ENCODE results near the gene CDCA5.

Gene CDCA5, protein sequence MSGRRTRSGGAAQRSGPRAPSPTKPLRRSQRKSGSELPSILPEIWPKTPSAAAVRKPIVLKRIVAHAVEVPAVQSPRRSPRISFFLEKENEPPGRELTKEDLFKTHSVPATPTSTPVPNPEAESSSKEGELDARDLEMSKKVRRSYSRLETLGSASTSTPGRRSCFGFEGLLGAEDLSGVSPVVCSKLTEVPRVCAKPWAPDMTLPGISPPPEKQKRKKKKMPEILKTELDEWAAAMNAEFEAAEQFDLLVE

DNA sequence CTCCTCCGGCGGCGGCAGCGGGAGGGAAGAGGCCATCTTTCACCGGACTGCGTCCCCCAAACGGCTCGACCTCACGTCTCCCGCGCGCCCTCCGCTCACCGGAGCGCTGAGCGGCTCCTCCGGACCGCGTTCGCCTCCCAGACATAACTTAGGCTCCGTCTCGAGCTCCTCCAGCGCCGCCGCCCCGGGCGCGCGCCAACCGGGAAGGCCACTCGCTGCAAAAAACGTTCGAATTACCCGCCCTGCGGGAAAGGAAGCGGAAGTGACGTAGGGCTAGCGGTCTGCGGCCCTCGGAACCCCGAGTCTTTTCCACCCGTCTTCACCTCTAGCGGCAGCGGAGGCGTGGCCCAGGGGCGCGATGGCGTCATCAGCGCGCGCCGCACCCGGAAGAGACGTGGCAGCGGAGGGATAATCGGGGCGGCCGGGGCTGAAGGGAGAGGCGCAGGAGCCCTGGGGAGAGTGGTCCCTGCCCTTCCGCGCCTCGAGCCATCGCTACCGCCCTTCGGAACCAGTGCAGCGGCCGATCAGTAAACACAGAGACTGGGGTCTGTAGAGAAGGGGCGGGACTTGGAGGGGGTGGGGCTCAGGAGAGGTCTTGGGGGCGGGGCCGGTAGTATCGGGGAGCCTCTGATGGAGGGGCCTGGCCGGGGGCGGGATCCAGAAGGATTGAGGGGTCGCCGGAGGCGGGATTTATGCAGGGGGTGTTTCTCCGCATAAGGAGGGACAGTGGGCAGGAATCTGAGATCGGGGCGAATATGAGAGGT is at the start of gene CDCA5, which contains the start of gene ZFPL1:
Gene CDCA5 (minus strand): TSS at position 207 of the 764 bp plus-strand sequence. CDS start 62 bp downstream, at position 145.
Gene ZFPL1 (plus strand): TSS at position 389 of the 764 bp plus-strand sequence. CDS start 477 bp downstream, outside the sequence.
- Histone ChIP-seq H3K27me3 (ENCODE audit: insufficient read depth, low read length, poor library complexity, severe bottlenecking) (no peaks in the 10 kb centered on the region), H3F3A (ENCODE audit: low read depth) (no peaks in the 10 kb centered on the region), H3K9me2 (replicated peaks; ENCODE audit: low read depth, low read length) (no peaks in the 10 kb centered on the region), H3K4me2 (ENCODE audit: low read depth, low read length, poor library complexity, severe bottlenecking) (peak within 1 kb of the TSS; percentile 95), H3K79me2 (ENCODE audit: insufficient read depth, low read length) (peaks cover 66% of the 10 kb centered on the region), H3K4me1 (ENCODE audit: insufficient read depth, low read length, poor library complexity, severe bottlenecking) (peaks cover 30% of the 10 kb centered on the region), H3K4me3 (ENCODE audit: low read length, poor library complexity, severe bottlenecking) (peak within 1 kb of the TSS; percentile 82), H2AFZ (ENCODE audit: low read length) (peak within 1 kb of the TSS; percentile 68), H4K20me1 (ENCODE audit: insufficient read depth, low read length, poor library complexity, severe bottlenecking) (peaks cover 14% of the 10 kb centered on the region), H3K9me3 (ENCODE audit: insufficient read depth, low read depth, low read length) (no peaks in the 10 kb centered on the region), H3K9ac (ENCODE audit: low read depth, low read length, poor library complexity, severe bottlenecking) (peak within 1 kb of the TSS; percentile 87), H3K36me3 (ENCODE audit: insufficient read depth, low read length) (peaks cover 12% of the 10 kb centered on the region; the same call in 1 of the 2 replicates)
- no peak for TF ChIP-seq CTCF (conservative IDR thresholded peaks at IDR 0.05; ENCODE audit: low read length)
- TF ChIP-seq EZH2phosphoT487 (IDR thresholded peaks at IDR 0.05; ENCODE audit: borderline replicate concordance): no peak

DNA sequence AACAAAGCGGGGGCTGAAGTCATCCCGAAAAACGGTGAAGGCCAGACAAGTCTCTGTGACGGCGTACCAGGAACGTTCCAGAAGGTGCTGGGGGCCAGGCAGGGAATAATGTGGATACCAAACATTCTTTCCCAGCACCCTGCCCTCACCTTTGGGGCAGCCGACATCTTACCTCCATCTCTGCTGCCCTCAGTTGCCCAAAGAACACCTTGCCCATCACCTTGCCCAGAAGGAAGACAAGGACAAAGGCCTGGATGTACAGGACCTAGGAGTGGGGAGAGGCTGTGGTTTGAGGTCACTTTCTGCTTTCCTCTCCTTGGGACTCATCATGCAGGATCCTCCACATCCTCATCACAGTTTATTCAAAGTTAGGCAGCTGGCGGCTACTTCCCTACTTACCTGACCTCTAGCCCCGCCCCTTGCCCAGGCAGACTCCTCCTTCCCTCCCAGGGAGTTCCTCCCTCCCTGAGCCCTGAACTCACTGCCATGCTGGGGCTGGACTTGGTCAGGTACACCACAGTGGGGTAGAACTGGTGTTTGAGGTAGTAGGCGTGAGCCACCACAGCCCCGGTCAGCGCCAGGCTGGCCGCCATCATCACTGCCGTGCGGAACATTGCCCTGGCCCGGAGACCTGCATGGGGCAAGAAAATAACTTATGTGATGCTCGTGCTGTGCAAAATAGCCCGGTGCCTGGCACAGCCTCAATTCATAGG is 49.3 kb upstream of the CDCA5 start:
- H3K79me2 ChIP-seq (ENCODE audit: insufficient read depth, low read length): peaks cover 26% of the 10 kb centered on the region
- no peaks in the 10 kb centered on the region for H3F3A ChIP-seq (ENCODE audit: low read depth)
- no peaks in the 10 kb centered on the region for H3K27me3 ChIP-seq (ENCODE audit: insufficient read depth, low read length, poor library complexity, severe bottlenecking)
- H3K4me1 ChIP-seq (ENCODE audit: insufficient read depth, low read length, poor library complexity, severe bottlenecking): peaks cover 24% of the 10 kb centered on the region
- peaks cover 32% of the 10 kb centered on the region for H3K36me3 ChIP-seq (ENCODE audit: insufficient read depth, low read length)
- TF ChIP-seq CTCF (conservative IDR thresholded peaks at IDR 0.05; ENCODE audit: low read length) (no peak), EZH2phosphoT487 (IDR thresholded peaks at IDR 0.05; ENCODE audit: borderline replicate concordance) (no peak)
- peak overlapping the region; percentile 88 for H3K9ac ChIP-seq (ENCODE audit: low read depth, low read length, poor library complexity, severe bottlenecking)
- peaks cover 21% of the 10 kb centered on the region for H4K20me1 ChIP-seq (ENCODE audit: insufficient read depth, low read length, poor library complexity, severe bottlenecking)
- no peak overlapping the region for H2AFZ ChIP-seq (ENCODE audit: low read length)
- peak overlapping the region; percentile 98 for H3K4me2 ChIP-seq (ENCODE audit: low read depth, low read length, poor library complexity, severe bottlenecking)
- H3K9me3 ChIP-seq (ENCODE audit: insufficient read depth, low read depth, low read length): no peaks in the 10 kb centered on the region
- no peaks in the 10 kb centered on the region for H3K9me2 ChIP-seq (replicated peaks; ENCODE audit: low read depth, low read length)
- peak overlapping the region; percentile 84 for H3K4me3 ChIP-seq (ENCODE audit: low read length, poor library complexity, severe bottlenecking)

- H3K27me3 ChIP-seq (ENCODE audit: insufficient read depth, low read length, poor library complexity, severe bottlenecking): no peaks in the 10 kb centered on the region
- H3K4me1 ChIP-seq (ENCODE audit: insufficient read depth, low read length, poor library complexity, severe bottlenecking): peaks cover 24% of the 10 kb centered on the region
- H4K20me1 ChIP-seq (ENCODE audit: insufficient read depth, low read length, poor library complexity, severe bottlenecking): peaks cover 21% of the 10 kb centered on the region
- no peak overlapping the region for H2AFZ ChIP-seq (ENCODE audit: low read length)
- H3F3A ChIP-seq (ENCODE audit: low read depth): no peaks in the 10 kb centered on the region
- H3K9me3 ChIP-seq (ENCODE audit: insufficient read depth, low read depth, low read length): no peaks in the 10 kb centered on the region
- TF ChIP-seq EZH2phosphoT487 (IDR thresholded peaks at IDR 0.05; ENCODE audit: borderline replicate concordance) (no peak), CTCF (conservative IDR thresholded peaks at IDR 0.05; ENCODE audit: low read length) (no peak)
- peaks cover 26% of the 10 kb centered on the region for H3K79me2 ChIP-seq (ENCODE audit: insufficient read depth, low read length)
- no peaks in the 10 kb centered on the region for H3K9me2 ChIP-seq (replicated peaks; ENCODE audit: low read depth, low read length)
- peak overlapping the region; percentile 84 for H3K4me3 ChIP-seq (ENCODE audit: low read length, poor library complexity, severe bottlenecking)
- H3K36me3 ChIP-seq (ENCODE audit: insufficient read depth, low read length): peaks cover 39% of the 10 kb centered on the region
- peak overlapping the region; percentile 98 for H3K4me2 ChIP-seq (ENCODE audit: low read depth, low read length, poor library complexity, severe bottlenecking)
- H3K9ac ChIP-seq (ENCODE audit: low read depth, low read length, poor library complexity, severe bottlenecking): peak overlapping the region; percentile 88
These were observed 48.6 kb upstream of the CDCA5 start for GRCh38 chr11:65132238-65132987.

Data from Loucy (cell line).